HepG2 (cell line): ENCODE results near the gene WWP2. TPM values are rescaled to one million over a fixed set of nuclear protein-coding genes. Genes with fewer than 3 reads are reported as not detected.

ENCODE experiments used
- CSRNP1 ChIP-seq: sonication (generic); formaldehyde crosslinking; IDR thresholded peaks from 2 replicates; pipeline ENCODE4 v1.8.1; 2023; ENCODE audit warnings: mild to moderate bottlenecking, missing genetic modification reagents
- FOSL1 ChIP-seq: sonication (generic); formaldehyde crosslinking; IDR thresholded peaks from 2 replicates; pipeline ENCODE4 v1.9.0; 2021; ENCODE audit warnings: missing genetic modification reagents, borderline replicate concordance
- FOXO1 ChIP-seq: sonication (generic); formaldehyde crosslinking; IDR thresholded peaks from 2 replicates; pipeline ENCODE4 v1.4.0; 2020; ENCODE audit warnings: missing genetic modification reagents
- HMG20A ChIP-seq: IDR thresholded peaks from 2 replicates; pipeline ENCODE4 v1.6.1; 2016; ENCODE audit warnings: borderline replicate concordance
- HNRNPH1 ChIP-seq: fragments of 200-400 bp; formaldehyde crosslinking; optimal IDR thresholded peaks from 2 replicates; pipeline ENCODE3; 2017; ENCODE audit warnings: mild to moderate bottlenecking, low read depth, low read length
- KLF15 ChIP-seq: sonication (generic); formaldehyde crosslinking; IDR thresholded peaks from 2 replicates; pipeline ENCODE4 v1.8.1; 2023; ENCODE audit warnings: borderline replicate concordance, mild to moderate bottlenecking, inconsistent platforms, missing genetic modification reagents, mixed read lengths
- MTA1 ChIP-seq: sonication (generic); formaldehyde crosslinking; IDR thresholded peaks from 2 replicates; pipeline ENCODE4 v1.4.0; 2020; ENCODE audit warnings: missing genetic modification reagents, mild to moderate bottlenecking, borderline replicate concordance
- MTA3 ChIP-seq: sonication (generic); formaldehyde crosslinking; IDR thresholded peaks from 2 replicates; pipeline ENCODE4 v1.4.0; 2020; ENCODE audit warnings: missing genetic modification reagents
- POGK ChIP-seq: sonication (generic); formaldehyde crosslinking; conservative IDR thresholded peaks from 2 replicates; pipeline ENCODE4 v1.8.0; 2022; ENCODE audit warnings: mild to moderate bottlenecking, moderate library complexity, missing genetic modification reagents
- PRDM10 ChIP-seq: sonication (generic); formaldehyde crosslinking; IDR thresholded peaks from 2 replicates; pipeline ENCODE4 v1.4.0; 2020; ENCODE audit warnings: low read depth, missing genetic modification reagents
- TARDBP ChIP-seq: sonication (generic); formaldehyde crosslinking; IDR thresholded peaks from 2 replicates; pipeline ENCODE4 v1.8.0; 2022; ENCODE audit warnings: mild to moderate bottlenecking, missing genetic modification reagents
- THRA ChIP-seq: sonication (generic); formaldehyde crosslinking; IDR thresholded peaks from 2 replicates; pipeline ENCODE4 v1.4.0; 2020; ENCODE audit warnings: missing genetic modification reagents, borderline replicate concordance
- ZKSCAN5 ChIP-seq: sonication (generic); formaldehyde crosslinking; IDR thresholded peaks from 2 replicates; pipeline ENCODE4 v1.5.1; 2020; ENCODE audit warnings: mild to moderate bottlenecking, missing genetic modification reagents
- ZNF33B ChIP-seq: sonication (generic); formaldehyde crosslinking; IDR thresholded peaks from 2 replicates; pipeline ENCODE4 v1.5.1; 2020; ENCODE audit warnings: mild to moderate bottlenecking, missing genetic modification reagents
- ZNF441 ChIP-seq: sonication (generic); formaldehyde crosslinking; IDR thresholded peaks from 2 replicates; pipeline ENCODE4 v1.7.0; 2021; ENCODE audit warnings: missing genetic modification reagents, borderline replicate concordance
- ZNF501 ChIP-seq: sonication (generic); formaldehyde crosslinking; IDR thresholded peaks from 2 replicates; pipeline ENCODE4 v1.5.1; 2020; ENCODE audit warnings: mild to moderate bottlenecking, moderate library complexity, missing genetic modification reagents
- ZNF569 ChIP-seq: sonication (generic); formaldehyde crosslinking; IDR thresholded peaks from 2 replicates; pipeline ENCODE4 v1.5.0; 2020; ENCODE audit warnings: mild to moderate bottlenecking, missing genetic modification reagents, moderate library complexity, borderline replicate concordance
- ZNF607 ChIP-seq: sonication (generic); formaldehyde crosslinking; IDR thresholded peaks from 2 replicates; pipeline ENCODE4 v1.5.1; 2020; ENCODE audit warnings: missing genetic modification reagents, mild to moderate bottlenecking, borderline replicate concordance
- ZNF724P ChIP-seq: sonication (generic); formaldehyde crosslinking; IDR thresholded peaks from 2 replicates; pipeline ENCODE4 v1.8.0; 2022; ENCODE audit warnings: missing genetic modification reagents, borderline replicate concordance
- ZNF768 ChIP-seq: sonication (generic); formaldehyde crosslinking; IDR thresholded peaks from 2 replicates; pipeline ENCODE4 v1.4.0; 2020; ENCODE audit warnings: missing genetic modification reagents
- polyA plus RNA-seq, 8 experiments: library from polyadenylated mRNA; depleted of rRNA in 3 of 8; stranded (reverse) in 7 of 8; unstranded in 1 of 8; fragments of >200 nt; fragmentation: Illumina TruSeq in 4 of 8; extraction: Trizol in 4 of 8; gene quantifications; 2 replicates each; pipeline versions ENCODE4 v1.2.1 to v1.2.3, GENCODE V29; 2011 to 2016; ENCODE audit warnings: low read depth in 4 of 8, missing spikeins in 1 of 8, mixed read lengths in 1 of 8; ENCODE audit not compliant: insufficient read depth in 1 of 8
- total RNA-seq, 5 experiments: library from RNA; depleted of rRNA; stranded (reverse); fragments of >200 nt; fragmentation: Illumina TruSeq; extraction: Trizol; gene quantifications; 2 replicates each; pipeline ENCODE4 v1.2.3, GENCODE V29; 2016; ENCODE audit warnings: low read depth in 1 of 5

WWP2 gene
- total and polyA plus RNA-seq, 2 of the 13 experiments (the other 11 are each of a cell fraction or from before 2014, with no cell fraction given) = 11.4 to 28.2 TPM

GRCh38 chr16:69858191-69859104, 96.3 kb downstream of the WWP2 start (continued):
- TF ChIP-seq CSRNP1 (CRISPR knock-in tag) (no peak; the same call in 1 of the 2 replicates), TARDBP (peak; percentile 73; the same call in 1 of the 2 replicates), ZNF501 (CRISPR knock-in tag) (no peak), ZNF441 (CRISPR knock-in tag) (no peak), KLF15 (CRISPR knock-in tag) (peak; percentile 60; the same call in 1 of the 2 replicates), MTA3 (CRISPR knock-in tag) (no peak), PRDM10 (CRISPR knock-in tag) (no peak), ZNF607 (peak; percentile 50; the same call in 1 of the 2 replicates), ZNF724P (CRISPR knock-in tag) (0 out of 2 replicates have a peak, but pooled peaks have one; percentile 14), THRA (CRISPR knock-in tag) (peak; percentile 57; the same call in 1 of the 2 replicates), HNRNPH1 (no peak), FOSL1 (0 out of 2 replicates have a peak, but pooled peaks have one; percentile 7), ZNF33B (no peak), FOXO1 (CRISPR knock-in tag) (peak; percentile 79; the same call in 1 of the 2 replicates), ZKSCAN5 (CRISPR knock-in tag) (no peak), HMG20A (CRISPR knock-in tag) (no peak), MTA1 (CRISPR knock-in tag) (peak; percentile 71), ZNF569 (CRISPR knock-in tag) (no peak), POGK (CRISPR knock-in tag) (no peak), ZNF768 (CRISPR knock-in tag) (peak; percentile 50; the same call in 1 of the 2 replicates)
